K562 (cell line): ENCODE results near the gene PPP1R14D. TPM values are rescaled to one million over a fixed set of nuclear protein-coding genes. Genes with fewer than 3 reads are reported as not detected.

Experiments used
- ATAC-seq: fragments of 200-7000 bp; cut with Tn5 transposase; 3 replicates; pipeline ENCODE4 v1.9.1; 2020; ENCODE audit warnings: moderate library complexity
- BruUV-seq: library from RNA; stranded (reverse); fragments of 400-500 nt; replicated peaks from 2 replicates; lab custom pipeline; 2021; lab: Mats Ljungman, UMichigan
- CTCF ChIA-PET: fragments of 300-600 bp; formaldehyde crosslinking; extraction: SDS; loops from one replicate; lab custom pipeline; 2021; ENCODE audit warnings: low intra/inter-chr PET ratio; lab: Yijun Ruan, JAX
- POLR2A ChIA-PET: fragments of 300-600, 350-650 bp; sonication (Branson Sonifier 250); formaldehyde crosslinking; extraction: SDS; loops from one replicate; lab custom pipeline; 2021; ENCODE audit warnings: antibody characterized with exemption, inconsistent platforms; lab: Yijun Ruan, JAX
- DNase-seq, 4 experiments: peaks; one replicate each; pipeline versions ENCODE4 v3.0.0 to v3.0.0-alpha.2; 2011 to 2018; ENCODE audit warnings: low spot score in 3 of 4, mixed read lengths in 3 of 4; ENCODE audit errors: extremely low read depth in 1 of 4
- FAIRE-seq: peaks from 2 replicates; lab custom pipeline; 2011; peaks lifted over from hg19 to GRCh38; lab: Jason Lieb, UNC
- H2AFZ ChIP-seq: 2 replicates; pipeline ENCODE4 v1.6.0; 2011; ENCODE audit warnings: low read depth, low read length, control low read depth, inconsistent platforms
- H3K27ac ChIP-seq: fragments of 200-600 bp; 3 replicates; pipeline ENCODE4 v1.8.0; 2011; ENCODE audit warnings: low read depth, mild to moderate bottlenecking, control low read depth, inconsistent platforms, low read length, moderate library complexity, mixed read lengths; ENCODE audit errors: extremely low read depth
- H3K27me3 ChIP-seq, 2 experiments: fragments of 300-600 bp in 1 of 2; 2 replicates in 1 of 2; 3 replicates in 1 of 2; pipeline versions ENCODE4 v1.6.0 to v1.8.0; 2011; ENCODE audit warnings: inconsistent platforms in 2 of 2, low read length in 2 of 2, mild to moderate bottlenecking in 1 of 2, mixed read lengths in 1 of 2, moderate library complexity in 1 of 2; ENCODE audit not compliant: control insufficient read depth in 2 of 2, insufficient read depth in 2 of 2
- H3K36me3 ChIP-seq: fragments of 300-600 bp; 3 replicates; pipeline ENCODE4 v1.8.0; 2011; ENCODE audit warnings: mild to moderate bottlenecking, low read length, inconsistent platforms; ENCODE audit not compliant: control insufficient read depth, insufficient read depth
- H3K4me1 ChIP-seq, 2 experiments: fragments of 200-600 bp in 1 of 2; replicated peaks in 1 of 2; 2 replicates in 1 of 2; 3 replicates in 1 of 2; pipeline versions ENCODE4 v1.5.1 to v1.8.0; 2011; ENCODE audit warnings: inconsistent platforms in 2 of 2, low read length in 2 of 2, mild to moderate bottlenecking in 1 of 2, mixed read lengths in 1 of 2, moderate library complexity in 1 of 2; ENCODE audit not compliant: control insufficient read depth in 2 of 2, insufficient read depth in 2 of 2
- H3K4me2 ChIP-seq: 2 replicates; pipeline ENCODE4 v1.6.1; 2011; ENCODE audit warnings: low read length, control low read depth, inconsistent platforms, mixed read lengths; ENCODE audit not compliant: insufficient read depth
- H3K4me3 ChIP-seq: fragments of 200-600 bp; sonication (generic), shearing (Covaris generic); 2 replicates; pipeline ENCODE4 v1.5.1; 2016; ENCODE audit warnings: control low read depth, inconsistent platforms
- H3K79me2 ChIP-seq: fragments of 200-600 bp; 3 replicates; pipeline ENCODE4 v1.8.0; 2011; ENCODE audit warnings: low read length, inconsistent platforms; ENCODE audit not compliant: control insufficient read depth, insufficient read depth
- H3K9ac ChIP-seq, 2 experiments: 2 replicates each; pipeline versions ENCODE4 v1.6.0 to v1.6.1; 2011; ENCODE audit warnings: low read depth in 2 of 2, low read length in 2 of 2, control low read depth in 1 of 2, inconsistent platforms in 1 of 2, mild to moderate bottlenecking in 1 of 2, mixed read lengths in 1 of 2; ENCODE audit not compliant: insufficient read depth in 1 of 2
- H3K9me1 ChIP-seq: one replicate; pipeline ENCODE4 v1.6.0; 2011; ENCODE audit warnings: inconsistent platforms, mild to moderate bottlenecking, low read length, moderate library complexity; ENCODE audit not compliant: control insufficient read depth, insufficient read depth
- H3K9me3 ChIP-seq: replicated peaks from 2 replicates; pipeline ENCODE4 v1.5.1; 2011; ENCODE audit warnings: low read depth, low read length, inconsistent platforms; ENCODE audit not compliant: control insufficient read depth, insufficient read depth
- H4K20me1 ChIP-seq: replicated peaks from 2 replicates; pipeline ENCODE4 v1.6.1; 2011; ENCODE audit warnings: low read length, inconsistent platforms, mixed read lengths; ENCODE audit not compliant: control insufficient read depth, insufficient read depth
- CBX2 ChIP-seq: fragments of 200-600 bp; sonication (generic); IDR thresholded peaks from one replicate; pipeline ENCODE4 v1.6.1; 2012; ENCODE audit warnings: mild to moderate bottlenecking, low read length, inconsistent platforms; ENCODE audit not compliant: insufficient read depth, poor library complexity, severe bottlenecking
- FOXM1 ChIP-seq, 2 experiments: fragments of 450-650 bp in 1 of 2; sonication (generic) in 1 of 2; formaldehyde crosslinking in 1 of 2; IDR thresholded peaks; 2 replicates each; pipeline versions ENCODE4 v1.6.1 to v1.9.0; 2017 to 2022; ENCODE audit warnings: low read depth in 2 of 2, mild to moderate bottlenecking in 2 of 2, missing genetic modification reagents in 1 of 2, moderate library complexity in 1 of 2
- HCFC1 ChIP-seq: IDR thresholded peaks from 2 replicates; pipeline ENCODE4 v1.6.1; 2012; ENCODE audit warnings: low read depth, low read length, improper control_type of control experiment
- HDAC8 ChIP-seq: fragments of 450-650 bp; IDR thresholded peaks from 2 replicates; pipeline ENCODE4 v1.6.1; 2016; ENCODE audit warnings: mild to moderate bottlenecking, missing genetic modification characterization, moderate library complexity, missing compliant biosample characterization
- LCOR ChIP-seq: sonication (generic); formaldehyde crosslinking; IDR thresholded peaks from 2 replicates; pipeline ENCODE4 v1.8.0; 2022; ENCODE audit warnings: mild to moderate bottlenecking, missing genetic modification reagents
- MTA1 ChIP-seq: fragments of 450-650 bp; IDR thresholded peaks from 2 replicates; pipeline ENCODE4 v1.6.1; 2017; ENCODE audit warnings: borderline replicate concordance
- MTA2 ChIP-seq: fragments of 450-650 bp; IDR thresholded peaks from 2 replicates; pipeline ENCODE4 v1.6.1; 2016; ENCODE audit warnings: low read depth
- MXI1 ChIP-seq: IDR thresholded peaks from 2 replicates; pipeline ENCODE4 v1.6.1; 2011; ENCODE audit warnings: low read depth, mild to moderate bottlenecking, improper control_type of control experiment, low read length
- MYBL2 ChIP-seq, 2 experiments: fragments of 450-650 bp in 1 of 2; sonication (generic) in 1 of 2; formaldehyde crosslinking in 1 of 2; IDR thresholded peaks; 2 replicates each; pipeline versions ENCODE4 v1.6.1 to v1.8.1; 2017 to 2022; ENCODE audit warnings: borderline replicate concordance in 1 of 2, inconsistent platforms in 1 of 2, low read depth in 1 of 2, mild to moderate bottlenecking in 1 of 2, missing genetic modification reagents in 1 of 2, moderate library complexity in 1 of 2
- POLR2G ChIP-seq: fragments of 200-400 bp; formaldehyde crosslinking; IDR thresholded peaks from 2 replicates; pipeline ENCODE4 v1.6.1; 2017; ENCODE audit warnings: low read depth, mild to moderate bottlenecking, antibody characterized with exemption, low read length, moderate library complexity
- SETDB1 ChIP-seq: IDR thresholded peaks from one replicate; pipeline ENCODE4 v1.6.1; 2012; ENCODE audit warnings: low read length, control low read depth, inconsistent platforms
- SMARCE1 ChIP-seq: fragments of 450-650 bp; IDR thresholded peaks from 2 replicates; pipeline ENCODE4 v1.7.1; 2016; ENCODE audit warnings: mild to moderate bottlenecking
- TCF3 ChIP-seq: sonication (generic); formaldehyde crosslinking; IDR thresholded peaks from 2 replicates; pipeline ENCODE4 v1.4.0; 2020; ENCODE audit warnings: mild to moderate bottlenecking, missing genetic modification reagents
- TRIM24 ChIP-seq, 2 experiments: fragments of 450-650 bp; IDR thresholded peaks; 2 replicates each; pipeline ENCODE4 v1.6.1; 2016
- ZKSCAN8 ChIP-seq: fragments of 200-800 bp; sonication (Bioruptor generic); IDR thresholded peaks from 2 replicates; pipeline ENCODE4 v1.6.1; 2016; ENCODE audit warnings: missing genetic modification characterization, missing compliant biosample characterization
- ZNF212 ChIP-seq: fragments of 450-650 bp; formaldehyde crosslinking; IDR thresholded peaks from 2 replicates; pipeline ENCODE4 v1.4.0; 2020; ENCODE audit warnings: mild to moderate bottlenecking
- ZNF311 ChIP-seq: fragments of 250-450 bp; sonication (Bioruptor Pico); IDR thresholded peaks from 2 replicates; pipeline ENCODE4 v1.4.0; 2020; ENCODE audit warnings: mild to moderate bottlenecking, moderate library complexity
- WGBS: fragments of 100-300 bp; shearing (Covaris generic); methylation state at CpG from one replicate; pipeline ENCODE4 v1.1.6; 2016; ENCODE audit warnings: low coverage, mixed read lengths; ENCODE audit not compliant: insufficient coverage; ENCODE audit errors: missing lambda C conversion rate; 5-methylcytosine and 5-hydroxymethylcytosine counted together
- in situ Hi-C: fragments of 300-500 bp; cut with MboI; formaldehyde crosslinking; loops from 4 replicates; pipeline ENCODE4 v1.15.0; 2018; ENCODE audit warnings: inconsistent platforms, mixed read lengths
- intact Hi-C: fragments of 100-400 bp; cut with micrococcal nuclease; formaldehyde crosslinking; loops from 2 replicates; pipeline ENCODE4 v1.14.2; 2022
- polyA plus RNA-seq, 8 experiments: library from polyadenylated mRNA; depleted of rRNA in 4 of 8; stranded (reverse) in 5 of 8; unstranded in 3 of 8; fragments of >200 nt; fragmentation: Nextera tagmentation in 2 of 8; fragmentation: Illumina TruSeq in 1 of 8; extraction: Ambion mirVana in 2 of 8; extraction: Trizol in 1 of 8; gene quantifications; 2 replicates each; pipeline versions ENCODE4 v1.2.1 to v1.2.3, GENCODE V29; 2011 to 2014; ENCODE audit warnings: inconsistent platforms in 1 of 8, missing spikeins in 1 of 8
- total RNA-seq, 7 experiments: library from RNA; depleted of rRNA in 6 of 7; stranded (reverse); fragments of >200 nt in 6 of 7; fragmentation: Illumina TruSeq in 2 of 7; extraction: Trizol in 2 of 7; gene quantifications; 2 replicates each; pipeline versions ENCODE4 v1.2.1 to v1.2.3, GENCODE V29; 2011 to 2021; ENCODE audit warnings: low replicate concordance in 1 of 7
- TF ChIP-seq, protein P1 (sequence below): sonication (generic); formaldehyde crosslinking; IDR thresholded peaks from 2 replicates; pipeline ENCODE4 v1.8.1; 2023; ENCODE audit warnings: mild to moderate bottlenecking, missing genetic modification reagents

Gene PPP1R14D
- total and polyA plus RNA-seq, 9 of the 15 experiments (the other 6 are each of a cell fraction or from before 2014, with no cell fraction given) = 0.11 to 0.18 TPM; not detected in 7

DNA sequence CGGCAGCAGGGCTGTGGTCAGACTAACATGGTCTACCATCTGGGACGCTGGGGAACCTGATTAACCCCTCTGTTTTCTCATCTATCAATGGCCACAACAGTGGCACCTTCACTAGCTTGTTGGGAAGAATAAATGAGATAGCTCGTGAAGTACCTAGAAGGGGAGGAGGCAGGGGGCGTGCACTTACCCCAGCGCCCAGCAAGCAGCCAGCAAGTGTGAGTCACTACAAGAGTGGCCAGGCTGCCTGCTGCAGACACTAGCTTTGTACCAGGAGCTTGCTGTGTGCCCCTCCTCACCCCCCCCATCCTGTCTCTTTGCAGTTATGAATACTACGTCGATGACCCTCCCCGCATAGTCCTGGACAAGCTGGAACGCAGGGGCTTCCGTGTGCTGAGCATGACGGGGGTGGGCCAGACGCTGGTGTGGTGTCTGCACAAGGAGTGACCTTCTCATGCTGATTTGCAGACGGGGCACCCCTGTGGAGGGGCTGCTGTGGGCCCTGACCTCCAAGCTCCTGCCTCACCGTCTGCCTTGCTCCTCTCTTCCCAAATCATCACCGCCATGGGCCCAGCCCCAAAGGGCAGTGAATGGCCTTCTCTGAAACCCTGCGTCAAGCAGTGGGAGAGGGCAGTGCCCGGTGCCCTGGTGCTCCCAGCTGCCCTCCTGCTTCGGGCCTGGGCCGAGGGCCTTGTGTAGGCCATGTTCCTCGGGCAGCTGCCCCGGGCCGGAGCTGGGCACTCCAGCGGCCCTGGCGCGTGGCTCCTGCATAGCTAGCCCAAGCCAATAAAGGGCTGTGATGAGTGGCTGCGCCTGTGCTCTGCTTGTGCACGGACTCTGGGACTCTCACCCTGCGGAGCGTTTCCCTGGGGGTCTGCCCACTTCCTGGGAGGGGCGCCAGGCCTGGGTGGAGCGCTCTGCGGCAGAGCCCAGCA, 61.3 kb downstream of the PPP1R14D start:
- no TSS peak for BruUV-seq
- H2AFZ ChIP-seq = no peak overlapping the region
- no peak for FAIRE-seq
- DNase-seq = peak in 1 of 4 experiments; percentile 39
- ChIA-PET POLR2A (interaction anchor here (0.6 to 1.4 kb wide), 5 partner anchors 9 to 127 kb away, joined by 3 to 5 read pairs (median 4); partner anchors contain the start of gene VPS18), CTCF (no interaction called here)
- TF ChIP-seq SMARCE1 (no peak), LCOR (CRISPR knock-in tag) (no peak), CBX2 (no peak), ZNF311 (CRISPR knock-in tag) (no peak), SETDB1 (no peak), HDAC8 (tag) (no peak), TRIM24 (IDR thresholded peaks at IDR 0.05) (no peak), ZNF212 (no peak), MXI1 (no peak), MTA2 (no peak), POLR2G (peak; percentile 48; the same call in 1 of the 2 replicates), MTA1 (no peak), FOXM1 (IDR thresholded peaks at IDR 0.05; ENCODE audit: low read depth) (no peak), FOXM1 (CRISPR knock-in tag; IDR thresholded peaks at IDR 0.05; ENCODE audit: low read depth) (no peak), ZKSCAN8 (no peak), HCFC1 (no peak), MYBL2 (IDR thresholded peaks at IDR 0.05; ENCODE audit: low read depth) (no peak), MYBL2 (CRISPR knock-in tag; IDR thresholded peaks at IDR 0.05; ENCODE audit: borderline replicate concordance) (no peak), TCF3 (CRISPR knock-in tag) (no peak)
- TF ChIP-seq, protein P1, sequence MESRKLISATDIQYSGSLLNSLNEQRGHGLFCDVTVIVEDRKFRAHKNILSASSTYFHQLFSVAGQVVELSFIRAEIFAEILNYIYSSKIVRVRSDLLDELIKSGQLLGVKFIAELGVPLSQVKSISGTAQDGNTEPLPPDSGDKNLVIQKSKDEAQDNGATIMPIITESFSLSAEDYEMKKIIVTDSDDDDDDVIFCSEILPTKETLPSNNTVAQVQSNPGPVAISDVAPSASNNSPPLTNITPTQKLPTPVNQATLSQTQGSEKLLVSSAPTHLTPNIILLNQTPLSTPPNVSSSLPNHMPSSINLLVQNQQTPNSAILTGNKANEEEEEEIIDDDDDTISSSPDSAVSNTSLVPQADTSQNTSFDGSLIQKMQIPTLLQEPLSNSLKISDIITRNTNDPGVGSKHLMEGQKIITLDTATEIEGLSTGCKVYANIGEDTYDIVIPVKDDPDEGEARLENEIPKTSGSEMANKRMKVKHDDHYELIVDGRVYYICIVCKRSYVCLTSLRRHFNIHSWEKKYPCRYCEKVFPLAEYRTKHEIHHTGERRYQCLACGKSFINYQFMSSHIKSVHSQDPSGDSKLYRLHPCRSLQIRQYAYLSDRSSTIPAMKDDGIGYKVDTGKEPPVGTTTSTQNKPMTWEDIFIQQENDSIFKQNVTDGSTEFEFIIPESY (CRISPR knock-in tag) = peak; percentile 3; the same call in 1 of the 2 replicates
- no peak overlapping the region for H3K27ac ChIP-seq
- no peak overlapping the region for H3K4me3 ChIP-seq
- H3K9me3 ChIP-seq = no peaks in the 10 kb centered on the region
- H3K9me1 ChIP-seq = no peaks in the 10 kb centered on the region
- H4K20me1 ChIP-seq = no peaks in the 10 kb centered on the region; the same call in none of the 2 replicates
- intact Hi-C loops (loop anchor here (10.0 kb wide), 1 partner anchor 172 kb away; the partner anchor contains the start of gene KNL1), in situ Hi-C loops (no loop called here)
- H3K4me2 ChIP-seq = no peak overlapping the region
- H3K27me3 ChIP-seq = no peaks in the 10 kb centered on the region
- peaks cover 16% of the 10 kb centered on the region; the same call in 1 of the 3 replicates for H3K36me3 ChIP-seq
- ATAC-seq = no peak
- H3K9ac ChIP-seq = peak overlapping the region in 1 of 2 experiments; percentile 63; a peak in 2 of 4 replicates
- WGBS = 70% methylated on average over 23 of the region's 32 CpGs
- H3K79me2 ChIP-seq = no peaks in the 10 kb centered on the region
- peaks cover 21 to 73% of the 10 kb centered on the region in 2 experiments; a peak in 4 of 5 replicates for H3K4me1 ChIP-seq
